G401 (cell line): ENCODE data around the gene CCDC30. TPM values are rescaled to one million over a fixed set of nuclear protein-coding genes. Genes with fewer than 3 reads are reported as not detected.

ENCODE experiments used
- DNase-seq: peaks from one replicate; pipeline ENCODE4 v3.0.0-alpha.2; 2015; ENCODE audit warnings: low spot score
- in situ Hi-C: cut with HindIII; loops from 2 replicates; pipeline ENCODE4 v1.10.0; 2016; ENCODE audit warnings: low sequenced_read_pairs, mixed read lengths
- total RNA-seq: library from RNA; depleted of rRNA; stranded (reverse); fragments of >200 nt; shearing (Covaris generic); gene quantifications from 2 replicates; pipeline ENCODE4 v1.2.3, GENCODE V29; 2014; rRNA removed

CCDC30 gene
- 0.49 and 3.4 TPM in 2 replicates for total RNA-seq

GRCh38 chr1:42462828-42463763 is at the start of gene CCDC30:
Gene CCDC30, plus strand, starts transcription at chr1:42463286. Its CDS starts 17,266 bp downstream, at chr1:42480552.
- in situ Hi-C loops = no loop called here

GRCh38 chr1:42414551-42415496 is 48.3 kb upstream of the CCDC30 start:
- in situ Hi-C loops = no loop called here

More at GRCh38 chr1:42462828-42463763, at the start of gene CCDC30:
- peak; percentile 100 for DNase-seq

GRCh38 chr1:42417166-42417565 is 45.9 kb upstream of the CCDC30 start:
- DNase-seq = no peak
- in situ Hi-C loops = no loop called here

More at GRCh38 chr1:42414551-42415496, 48.3 kb upstream of the CCDC30 start:
- no peak for DNase-seq

DNA sequence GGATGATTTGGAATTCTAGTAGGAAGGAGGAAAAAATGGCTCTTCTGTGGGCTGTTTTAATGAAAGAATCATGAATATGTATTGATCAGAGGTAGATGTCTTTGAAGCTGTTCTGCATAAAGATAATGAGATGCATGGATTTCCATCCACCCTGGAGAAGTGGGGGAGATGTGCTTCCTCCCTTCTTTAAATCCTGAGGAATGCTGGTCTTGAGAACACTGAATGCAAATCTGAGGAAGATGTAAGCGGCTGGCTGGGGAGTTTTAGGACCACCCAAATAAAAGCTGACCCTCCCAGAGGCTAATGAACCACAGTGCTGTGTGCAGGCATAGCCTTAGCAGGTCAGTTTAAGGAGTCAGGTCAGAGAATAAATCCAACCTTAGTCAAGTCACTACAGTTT is 44.6 kb upstream of the CCDC30 start:
- in situ Hi-C loops = no loop called here
- DNase-seq = no peak

DNA sequence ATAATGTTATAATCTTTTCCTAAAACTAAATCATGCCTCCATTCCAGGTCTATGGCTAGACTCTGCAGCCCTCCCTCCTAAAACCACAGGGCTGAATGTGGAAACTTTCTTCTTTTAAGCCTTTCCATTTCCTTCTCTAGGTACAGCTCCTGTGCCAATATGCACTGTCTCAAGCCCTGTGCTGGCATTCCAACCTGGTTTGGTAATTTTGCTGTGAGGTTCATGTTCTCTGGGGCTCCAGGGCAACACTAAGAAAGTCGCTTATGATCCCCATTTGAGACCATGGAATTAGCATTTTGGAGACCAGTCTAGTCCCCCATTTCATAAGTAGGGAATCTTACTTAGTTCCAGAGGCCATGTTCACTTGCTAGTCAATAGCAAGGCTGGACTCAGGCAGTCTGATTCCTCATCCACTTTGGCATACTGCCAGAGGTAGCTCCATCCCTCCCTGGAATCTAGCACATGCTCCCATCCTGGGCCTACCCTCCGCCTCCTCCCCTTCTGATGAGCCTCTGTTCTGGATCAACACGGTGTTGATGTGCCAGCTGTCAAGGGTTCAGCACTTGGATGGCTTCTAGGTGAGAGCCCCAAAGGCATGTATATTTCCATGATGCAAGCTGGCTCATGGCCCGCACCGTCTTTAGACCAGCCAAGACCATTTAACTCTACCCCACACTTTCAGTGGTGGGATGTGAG is 43.8 kb upstream of the CCDC30 start:
- in situ Hi-C loops = no loop called here
- DNase-seq = peak; percentile 12

DNA sequence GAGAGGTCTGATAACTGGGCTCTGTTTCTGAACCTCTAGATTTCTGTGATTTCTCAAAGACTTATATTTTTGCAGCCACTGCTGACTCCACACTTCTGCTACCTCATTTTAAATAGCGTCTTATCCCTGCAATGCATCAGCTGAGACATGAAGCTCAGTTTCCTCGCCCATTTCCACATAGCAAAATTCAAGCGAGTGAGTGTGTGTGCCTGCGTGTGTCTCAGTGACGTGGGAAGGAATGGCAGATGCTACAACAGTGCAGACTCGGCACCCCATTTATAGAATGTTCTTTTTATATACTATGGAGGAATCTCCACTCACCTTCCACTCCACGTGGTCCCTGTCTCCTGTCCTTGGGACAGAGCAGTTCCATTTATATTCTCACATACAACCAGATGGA is 43.0 kb upstream of the CCDC30 start:
- in situ Hi-C loops = no loop called here
- peak; percentile 16 for DNase-seq

GRCh38 chr1:42420911-42421585 is 42.0 kb upstream of the CCDC30 start:
- in situ Hi-C loops = no loop called here
- peak; percentile 91 for DNase-seq

DNA sequence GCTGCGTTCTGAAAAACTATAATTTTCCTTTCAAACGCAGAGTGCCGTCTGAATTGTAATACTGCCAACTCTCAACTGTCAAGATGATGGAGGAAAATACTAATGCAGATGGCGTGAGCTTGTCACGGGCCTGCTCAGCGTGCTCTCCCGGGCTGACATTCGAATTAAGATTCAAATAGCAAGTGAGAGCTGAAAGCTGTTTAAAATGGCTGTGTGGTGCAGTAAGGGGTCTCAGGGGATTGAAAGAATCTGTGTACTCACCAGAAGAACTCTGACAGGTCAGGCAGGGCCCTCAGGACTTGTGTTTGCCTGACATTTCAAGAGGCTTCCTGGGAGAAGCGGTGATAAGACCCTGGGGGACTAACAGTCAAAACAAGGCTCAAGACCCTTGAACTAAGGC is 40.3 kb upstream of the CCDC30 start:
- no peak for DNase-seq
- in situ Hi-C loops = no loop called here

DNA sequence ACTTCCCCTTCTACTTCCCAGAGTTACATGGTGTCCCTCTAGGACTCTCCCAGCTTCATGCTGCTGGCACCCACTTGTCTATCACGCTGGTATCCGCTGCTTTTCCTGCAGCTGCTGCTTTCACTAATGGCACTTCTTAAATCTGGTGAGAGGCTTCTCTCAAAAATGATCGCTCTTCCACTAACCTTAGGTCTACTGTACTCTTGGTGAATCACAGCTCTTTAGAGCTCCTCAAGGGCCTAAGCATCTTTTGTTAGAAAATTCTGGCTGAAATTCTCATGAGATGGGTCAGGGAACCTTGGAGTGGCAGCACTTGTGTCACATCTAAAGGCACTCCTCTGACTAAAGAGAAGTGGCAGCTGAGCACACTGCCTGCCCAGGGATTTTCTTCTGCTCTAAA is 39.4 kb upstream of the CCDC30 start:
- in situ Hi-C loops = no loop called here

DNA sequence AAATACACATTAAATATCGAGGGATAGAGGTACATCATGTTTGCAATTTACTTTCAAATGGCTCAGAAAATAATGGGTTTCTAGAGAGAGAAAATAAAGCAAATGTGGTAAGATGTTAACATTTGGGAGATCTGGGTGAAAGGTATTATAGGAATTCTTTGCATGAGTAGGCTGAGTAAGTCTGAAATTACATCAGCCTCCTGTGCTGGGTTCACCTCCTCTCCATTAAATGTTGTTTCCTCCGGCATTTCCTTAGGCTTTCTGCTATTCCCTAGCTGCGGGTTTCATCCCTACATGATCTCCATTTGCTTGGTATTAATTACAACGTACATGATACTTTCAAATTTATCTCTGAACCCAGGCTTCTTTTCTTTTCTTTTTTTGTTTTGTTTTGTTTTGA is 38.9 kb upstream of the CCDC30 start:
- in situ Hi-C loops = no loop called here
- DNase-seq = no peak

More for the DNA sequence above, 39.4 kb upstream of the CCDC30 start:
- DNase-seq = no peak

GRCh38 chr1:42427240-42427639 is 35.8 kb upstream of the CCDC30 start:
- in situ Hi-C loops = no loop called here
- DNase-seq = no peak

GRCh38 chr1:42429603-42430002 is 33.5 kb upstream of the CCDC30 start:
- in situ Hi-C loops = no loop called here
- no peak for DNase-seq

- in situ Hi-C loops = no loop called here
- no peak for DNase-seq
Observed at GRCh38 chr1:42430286-42431135, 32.6 kb upstream of the CCDC30 start.

DNA sequence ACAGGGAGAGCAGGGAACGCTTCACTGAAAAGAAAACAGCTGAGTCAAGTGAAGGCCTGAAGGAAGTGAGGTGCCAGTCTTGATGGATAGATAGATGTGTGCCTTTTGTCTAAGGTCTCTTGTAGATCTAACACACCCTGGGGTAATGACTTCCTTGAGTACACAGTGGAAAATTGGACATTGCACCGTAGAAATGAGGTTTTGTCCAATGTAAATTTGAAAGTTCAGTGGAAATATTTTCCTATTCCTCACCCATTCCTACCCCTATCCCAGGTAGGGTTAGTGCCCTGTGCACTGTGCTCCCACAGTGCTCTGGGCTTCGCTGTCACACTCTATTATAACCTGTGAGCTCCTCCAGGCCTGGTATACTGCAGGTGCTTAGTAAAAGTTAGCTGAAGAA is 31.6 kb upstream of the CCDC30 start:
- in situ Hi-C loops = no loop called here
- DNase-seq = no peak

DNA sequence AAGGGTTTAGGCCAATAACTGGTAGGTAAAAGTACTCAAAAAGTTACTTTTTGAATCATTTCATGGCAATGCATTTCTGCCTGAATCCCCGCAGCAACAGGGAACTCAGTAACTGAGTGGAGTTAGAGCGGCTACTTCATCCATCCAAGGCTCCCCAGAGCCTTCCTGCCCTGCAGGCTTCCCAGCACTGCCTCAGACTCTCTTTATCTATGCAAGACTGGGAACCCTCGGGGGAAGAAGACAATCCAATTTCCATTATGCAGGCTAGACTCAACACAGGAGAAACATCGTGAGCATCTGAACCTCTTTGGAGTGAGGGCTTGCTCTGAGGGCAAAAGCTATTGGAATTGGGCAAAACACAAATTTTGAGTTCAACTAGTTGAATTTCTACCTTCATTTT is 30.4 kb upstream of the CCDC30 start:
- in situ Hi-C loops = no loop called here

DNA sequence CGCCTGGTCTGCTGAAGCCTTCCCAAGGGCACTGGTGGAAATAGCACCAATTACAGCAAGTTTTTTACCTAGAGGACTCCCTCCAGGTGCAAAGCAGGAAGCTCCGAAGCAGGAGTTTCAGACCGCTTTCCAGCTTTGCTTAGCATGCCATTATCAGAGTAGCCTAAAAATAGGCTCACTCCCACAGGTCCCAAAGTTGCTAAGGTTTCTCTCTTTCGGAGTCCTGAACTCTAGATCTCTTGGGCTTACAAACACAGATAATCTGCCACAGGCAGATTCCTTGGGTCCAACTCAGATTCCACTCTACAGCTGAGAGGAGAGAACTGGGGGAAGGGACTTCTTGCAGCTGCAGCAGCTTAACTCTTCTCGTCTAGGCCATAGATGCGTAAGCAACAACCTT is 29.7 kb upstream of the CCDC30 start:
- in situ Hi-C loops = no loop called here
- DNase-seq = no peak

More for the DNA sequence above, 30.4 kb upstream of the CCDC30 start:
- no peak for DNase-seq

- DNase-seq = no peak
- in situ Hi-C loops = no loop called here
Observed at GRCh38 chr1:42434340-42434739, 28.7 kb upstream of the CCDC30 start.

GRCh38 chr1:42439940-42440339 is 23.1 kb upstream of the CCDC30 start:
- in situ Hi-C loops = no loop called here
- no peak for DNase-seq
